ENCODE measurements around the gene BTNL9. TPM values are rescaled to one million over a fixed set of nuclear protein-coding genes. Genes with fewer than 3 reads are reported as not detected.

Gene BTNL9
- total RNA-seq, 1 experiment from 2014 or later: 0.96 TPM

DNA sequence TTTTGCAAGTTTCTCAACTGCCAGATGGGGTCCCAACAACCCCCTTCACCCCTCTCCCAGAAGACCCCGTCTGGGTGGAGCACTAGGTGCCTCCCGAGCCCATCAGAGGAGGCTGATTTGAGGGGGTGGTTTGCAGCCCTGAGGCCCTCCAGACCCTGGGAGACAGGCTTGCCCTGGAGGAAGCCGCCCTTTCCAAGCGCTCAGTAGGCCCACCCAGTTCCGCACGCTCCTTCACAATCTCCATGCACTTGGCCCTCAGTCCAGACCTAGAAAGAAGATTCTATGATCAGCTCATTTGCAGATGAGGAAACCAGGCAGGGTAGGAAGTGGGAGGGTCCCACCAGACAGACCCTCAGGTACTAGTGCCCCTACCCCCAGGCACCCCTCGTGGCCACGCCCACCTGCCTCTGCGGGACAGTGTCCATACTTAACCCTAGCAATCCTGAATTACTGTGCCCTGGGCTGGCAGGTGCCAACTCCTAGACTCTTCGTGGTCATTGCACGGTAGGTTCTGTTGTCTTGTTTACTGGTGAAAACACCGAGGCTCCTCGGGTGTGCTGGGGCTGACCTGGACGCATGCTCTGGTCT, 68.6 kb downstream of the BTNL9 start:
- DNase-seq: no peak
- no peak overlapping the region for H2BK120ac ChIP-seq (ENCODE audit: low read depth, low read length, poor library complexity, severe bottlenecking)
- no CpG with 5 or more reads among the region's 14 CpGs for WGBS (ENCODE audit: extremely low coverage, insufficient read length, low lambda C conversion rate)
- Mint-ChIP-seq H3K36me3 (ENCODE audit: insufficient read depth in 1 of 3, low read depth in 3 of 3) (no peaks in the 10 kb centered on the region), H3K4me1 (peaks cover 31 to 32% of the 10 kb centered on the region in 2 experiments), H3K27me3 (ENCODE audit: low read depth) (peaks cover 75% of the 10 kb centered on the region), H3K9me3 (peaks cover 2 to 3% of the 10 kb centered on the region in 2 experiments; a peak in 3 of 5 replicates), H3K4me3 (no peak overlapping the region), H3K27ac (no peak overlapping the region)
- H4K5ac ChIP-seq (ENCODE audit: insufficient read length, low read depth, low read length): no peak overlapping the region
- no peak overlapping the region for H3K14ac ChIP-seq (ENCODE audit: insufficient read depth, low read length)
- H2AFZ ChIP-seq (ENCODE audit: low read length): no peak overlapping the region
- H3K4me1 ChIP-seq (ENCODE audit: insufficient read depth, low read length): peaks cover 3% of the 10 kb centered on the region; the same call in 1 of the 2 replicates
- H3K27me3 ChIP-seq (ENCODE audit: insufficient read depth, low read length): peaks cover 2% of the 10 kb centered on the region; the same call in 1 of the 2 replicates
- no peak overlapping the region for H2BK20ac ChIP-seq (ENCODE audit: low read depth, low read length, poor library complexity, severe bottlenecking)
- H4K91ac ChIP-seq (ENCODE audit: insufficient read length, low read depth, low read length): no peak overlapping the region
- H2AK5ac ChIP-seq (ENCODE audit: insufficient read length, low read length): no peak overlapping the region
- H4K8ac ChIP-seq (replicated peaks; ENCODE audit: insufficient read length, low read depth, low read length): no peak overlapping the region
- H3K4ac ChIP-seq (ENCODE audit: low read depth, low read length): no peak overlapping the region
- H3K9me3 ChIP-seq (ENCODE audit: control insufficient read depth, low read depth, low read length): no peaks in the 10 kb centered on the region
- H3K23ac ChIP-seq (ENCODE audit: insufficient read length, low read depth, low read length): no peak overlapping the region
- no peaks in the 10 kb centered on the region for H4K20me1 ChIP-seq (ENCODE audit: control insufficient read depth, insufficient read depth, insufficient read length)
- H2BK5ac ChIP-seq (ENCODE audit: insufficient read length, low read length): no peak overlapping the region
- no peak overlapping the region for H3T11ph ChIP-seq (ENCODE audit: low read length)
- no peak overlapping the region for H3K4me2 ChIP-seq (ENCODE audit: insufficient read depth, insufficient read length, low read length)
- no peak overlapping the region for H3K27ac ChIP-seq (ENCODE audit: insufficient read length, low read depth, low read length)
- TF ChIP-seq, protein P1, sequence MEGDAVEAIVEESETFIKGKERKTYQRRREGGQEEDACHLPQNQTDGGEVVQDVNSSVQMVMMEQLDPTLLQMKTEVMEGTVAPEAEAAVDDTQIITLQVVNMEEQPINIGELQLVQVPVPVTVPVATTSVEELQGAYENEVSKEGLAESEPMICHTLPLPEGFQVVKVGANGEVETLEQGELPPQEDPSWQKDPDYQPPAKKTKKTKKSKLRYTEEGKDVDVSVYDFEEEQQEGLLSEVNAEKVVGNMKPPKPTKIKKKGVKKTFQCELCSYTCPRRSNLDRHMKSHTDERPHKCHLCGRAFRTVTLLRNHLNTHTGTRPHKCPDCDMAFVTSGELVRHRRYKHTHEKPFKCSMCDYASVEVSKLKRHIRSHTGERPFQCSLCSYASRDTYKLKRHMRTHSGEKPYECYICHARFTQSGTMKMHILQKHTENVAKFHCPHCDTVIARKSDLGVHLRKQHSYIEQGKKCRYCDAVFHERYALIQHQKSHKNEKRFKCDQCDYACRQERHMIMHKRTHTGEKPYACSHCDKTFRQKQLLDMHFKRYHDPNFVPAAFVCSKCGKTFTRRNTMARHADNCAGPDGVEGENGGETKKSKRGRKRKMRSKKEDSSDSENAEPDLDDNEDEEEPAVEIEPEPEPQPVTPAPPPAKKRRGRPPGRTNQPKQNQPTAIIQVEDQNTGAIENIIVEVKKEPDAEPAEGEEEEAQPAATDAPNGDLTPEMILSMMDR (conservative IDR thresholded peaks at IDR 0.05): no peak
- H2BK15ac ChIP-seq (ENCODE audit: low read depth, low read length): no peak overlapping the region
- no peaks in the 10 kb centered on the region for H3K23me2 ChIP-seq (ENCODE audit: insufficient read length, low read depth, low read length, poor library complexity, severe bottlenecking)
- H2BK12ac ChIP-seq (ENCODE audit: insufficient read length, low read depth, low read length): no peak overlapping the region
- no peak overlapping the region for H3K18ac ChIP-seq (ENCODE audit: insufficient read length, low read depth, low read length)
- no peaks in the 10 kb centered on the region for H3K79me2 ChIP-seq (ENCODE audit: insufficient read depth, low read length)
- no peak overlapping the region for H3K9ac ChIP-seq (ENCODE audit: extremely low read depth, insufficient read length, low read length)
- no peak overlapping the region for H3K56ac ChIP-seq (ENCODE audit: insufficient read length, low read depth, low read length)
- no peaks in the 10 kb centered on the region for H3K79me1 ChIP-seq (ENCODE audit: insufficient read depth, low read depth, low read length, poor library complexity, severe bottlenecking)
